Testis (tissue), 5 donors: Measurements from ENCODE around the gene SLC27A2. TPM values are rescaled to one million over a fixed set of nuclear protein-coding genes. Genes with fewer than 3 reads are reported as not detected.
"Not testable (repeated sequence)": the region's sequence is repeated elsewhere in the genome, so short reads cannot be mapped to it uniquely, and the experiment has no call there.

Experiments used
- DNase-seq: peaks from one replicate; pipeline ENCODE4 v3.0.0-alpha.2; 2019
- H3K27ac ChIP-seq, 2 donors: fragments of 200-600 bp; sonication (generic); one replicate each; pipeline ENCODE4 v1.5.1; 2019
- H3K27me3 ChIP-seq: fragments of 200-600 bp; sonication (generic); one replicate; pipeline ENCODE4 v1.5.1; 2019
- H3K36me3 ChIP-seq: fragments of 200-600 bp; sonication (generic); one replicate; pipeline ENCODE4 v1.5.1; 2017; ENCODE audit warnings: low read depth; ENCODE audit errors: missing control alignments
- H3K4me1 ChIP-seq: fragments of 200-600 bp; sonication (generic); one replicate; pipeline ENCODE4 v1.5.1; 2019
- H3K4me3 ChIP-seq, 2 donors: fragments of 200-600 bp; sonication (generic); one replicate each; pipeline ENCODE4 v1.5.1; 2017 to 2019
- H3K9me3 ChIP-seq: fragments of 200-600 bp; sonication (generic); one replicate; pipeline ENCODE4 v1.5.1; 2017
- CTCF ChIP-seq, 3 experiments: fragments of 450-650 bp in 2 of 3; fragments of 200-600 bp in 1 of 3; sonication (generic) in 1 of 3; IDR thresholded peaks; one replicate each; pipeline ENCODE4 v1.5.1; 2016 to 2019; ENCODE audit warnings: antibody characterized with exemption in 3 of 3, mild to moderate bottlenecking in 2 of 3, moderate library complexity in 1 of 3
- POLR2A ChIP-seq: fragments of 450-650 bp; IDR thresholded peaks from one replicate; pipeline ENCODE4 v1.6.1; 2017; ENCODE audit warnings: antibody characterized with exemption, mild to moderate bottlenecking, moderate library complexity
- WGBS, 2 donors: methylation state at CpG; one replicate each; pipeline ENCODE4 v1.1.5; 2018; 5-methylcytosine and 5-hydroxymethylcytosine counted together
- intact Hi-C: fragments of 100-400 bp; cut with DNase I; formaldehyde crosslinking; loops from one replicate; pipeline ENCODE4 v1.15.1; 2023; ENCODE audit warnings: low total_unique reads
- long read RNA-seq, 2 donors: transcript quantifications; one replicate each; lab custom pipeline, GENCODE V29; 2026
- polyA plus RNA-seq: library from polyadenylated mRNA; stranded (reverse); fragments of 350-450 nt; fragmentation: Illumina TruSeq; extraction: RNeasy Lipid Tissue Mini Kit (QIAGEN cat#74804); gene quantifications from one replicate; pipeline ENCODE4 v1.2.3, GENCODE V29; 2014; ENCODE audit warnings: low read depth, low replicate concordance; ENCODE audit not compliant: insufficient read depth
- total RNA-seq, 2 donors: library from RNA; depleted of rRNA; stranded (reverse); fragments of >200 nt; gene quantifications; one replicate each; pipeline ENCODE4 v1.2.3, GENCODE V29; 2016

The SLC27A2 gene
- total RNA-seq (1 to 10 TPM; 2.2 to 2.5 TPM), polyA plus RNA-seq (2.1 TPM)
- long read RNA-seq, donor 1, partial matches to known transcripts: 0 of 1 reads
- long read RNA-seq, donor 1, other reads (novel, unspliced or antisense): 0 of 1 reads
- long read RNA-seq, donor 2: 0 reads

GRCh38 chr15:50181969-50182218, at the start of gene SLC27A2:
TSS of gene SLC27A2 (plus strand) at chr15:50182196. CDS start at chr15:50182428, 232 bp downstream.
- H3K27me3 ChIP-seq: no peaks in the 10 kb centered on the region
- peak; percentile 64 for DNase-seq
- H3K4me3 ChIP-seq: peak within 1 kb of the TSS; percentile 57 to 58
- 1 to 2% methylated on average over 12 to 16 of the region's 17 CpGs for WGBS, 2 donors
- TF ChIP-seq CTCF (IDR thresholded peaks at IDR 0.05) (peak in 2 of 3 experiments; percentile 17 to 29), POLR2A (no peak)
- no peak within 1 kb of the TSS for H3K27ac ChIP-seq
- intact Hi-C loops: no loop called here
- no peaks in the 10 kb centered on the region for H3K36me3 ChIP-seq
- H3K4me1 ChIP-seq: no peaks in the 10 kb centered on the region
- H3K9me3 ChIP-seq: no peaks in the 10 kb centered on the region

- H3K27ac ChIP-seq, H3K36me3 ChIP-seq, H3K4me1 ChIP-seq, intact Hi-C loops, H3K4me3 ChIP-seq, H3K27me3 ChIP-seq, DNase-seq, H3K9me3 ChIP-seq: not testable (repeated sequence)
- WGBS, 2 donors: 77 to 79% methylated on average over 3 of the region's 3 CpGs
Measured at GRCh38 chr15:50132251-50132984, 49.6 kb upstream of the SLC27A2 start.

- Histone ChIP-seq H3K9me3 (no peaks in the 10 kb centered on the region), H3K27me3 (no peaks in the 10 kb centered on the region), H3K27ac (peak overlapping the region in 1 of 2 donors; percentile 28), H3K4me3 (no peak overlapping the region), H3K4me1 (peaks cover 6% of the 10 kb centered on the region), H3K36me3 (no peaks in the 10 kb centered on the region)
- intact Hi-C loops: no loop called here
- TF ChIP-seq CTCF (IDR thresholded peaks at IDR 0.05) (no peak), POLR2A (no peak)
- no peak for DNase-seq
- WGBS, 2 donors: 37 to 55% methylated on average over 2 of the region's 2 CpGs
Measured at GRCh38 chr15:50134524-50135024, 47.4 kb upstream of the SLC27A2 start.

- Histone ChIP-seq H3K4me3 (no peak overlapping the region), H3K36me3 (no peaks in the 10 kb centered on the region), H3K27ac (peak overlapping the region in 1 of 2 donors; percentile 28), H3K4me1 (peaks cover 6% of the 10 kb centered on the region), H3K9me3 (no peaks in the 10 kb centered on the region), H3K27me3 (no peaks in the 10 kb centered on the region)
- no peak for DNase-seq
- WGBS, 2 donors: 77 to 92% methylated on average over 5 of the region's 5 CpGs
- intact Hi-C loops: no loop called here
- no peak for TF ChIP-seq CTCF (IDR thresholded peaks at IDR 0.05)
- TF ChIP-seq POLR2A: no peak
Measured at GRCh38 chr15:50135031-50135551, 46.9 kb upstream of the SLC27A2 start.

- Histone ChIP-seq H3K36me3 (no peaks in the 10 kb centered on the region), H3K4me3 (no peak overlapping the region), H3K4me1 (peaks cover 6% of the 10 kb centered on the region), H3K27me3 (no peaks in the 10 kb centered on the region), H3K27ac (no peak overlapping the region), H3K9me3 (no peaks in the 10 kb centered on the region)
- no peak for TF ChIP-seq CTCF (IDR thresholded peaks at IDR 0.05)
- no peak for TF ChIP-seq POLR2A
- DNase-seq: no peak
- intact Hi-C loops: no loop called here
- 88 to 89% methylated on average over 6 to 7 of the region's 7 CpGs for WGBS, 2 donors
Measured at GRCh38 chr15:50137330-50137761, 44.6 kb upstream of the SLC27A2 start.
